Occipital lobe (tissue), 2 donors: ENCODE measurements around the gene NCLN. TPM values are rescaled to one million over a fixed set of nuclear protein-coding genes. Genes with fewer than 3 reads are reported as not detected.
"Not testable (repeated sequence)": the region's sequence is repeated elsewhere in the genome, so short reads cannot be mapped to it uniquely, and the experiment has no call there.

Experiments used
- DNase-seq: peaks from one replicate; lab custom pipeline; 2025; lab: John Stamatoyannopoulos, UW
- total RNA-seq: library from RNA; depleted of rRNA; stranded (reverse); fragments of >200 nt; gene quantifications from one replicate; pipeline ENCODE4 v1.2.3, GENCODE V29; 2014

Gene NCLN
- total RNA-seq, 1 donor from 2014 or later = 11.9 TPM

DNA sequence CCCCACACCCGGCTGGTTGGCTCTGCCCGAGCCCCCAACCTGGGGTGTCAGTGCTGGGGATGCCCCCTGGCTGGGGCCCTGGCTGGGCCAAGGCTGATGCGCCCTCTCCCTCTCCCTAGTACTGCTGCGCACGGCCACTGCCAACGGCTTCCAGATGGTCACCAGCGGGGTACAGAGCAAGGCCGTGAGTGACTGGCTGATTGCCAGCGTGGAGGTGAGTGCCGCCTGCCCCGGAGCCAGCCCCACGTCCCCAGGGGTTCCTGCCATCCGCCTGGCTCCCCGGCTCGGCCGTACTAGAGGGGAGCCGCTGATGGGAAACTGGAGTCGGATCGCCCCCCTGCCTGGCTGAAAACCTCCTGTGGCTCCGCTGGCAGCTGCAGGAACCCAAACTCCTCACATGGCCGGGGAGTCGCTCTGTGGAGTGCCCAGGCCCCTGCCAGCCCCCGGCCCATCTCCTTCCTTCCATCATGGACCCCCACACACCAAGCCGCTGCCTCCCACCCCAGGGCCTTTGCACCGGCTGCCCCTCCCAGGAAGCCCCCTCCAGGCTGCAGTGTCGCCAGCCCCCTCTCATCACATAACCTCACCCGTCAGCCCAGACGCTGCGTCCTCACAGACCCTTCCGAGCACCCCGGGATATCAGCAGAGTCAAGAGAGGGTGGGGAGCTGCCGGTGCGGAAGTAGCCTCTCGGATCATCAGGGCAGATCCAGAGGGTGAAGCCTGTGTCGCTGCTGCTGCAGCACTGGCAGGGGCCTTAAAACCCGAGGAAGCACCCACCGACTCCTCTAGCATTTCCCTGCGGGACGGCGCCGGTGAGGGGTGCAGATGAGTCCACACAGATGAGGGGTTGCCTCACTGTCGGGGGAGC lies 10.6 kb downstream of the NCLN start:
- DNase-seq = no peak

DNA sequence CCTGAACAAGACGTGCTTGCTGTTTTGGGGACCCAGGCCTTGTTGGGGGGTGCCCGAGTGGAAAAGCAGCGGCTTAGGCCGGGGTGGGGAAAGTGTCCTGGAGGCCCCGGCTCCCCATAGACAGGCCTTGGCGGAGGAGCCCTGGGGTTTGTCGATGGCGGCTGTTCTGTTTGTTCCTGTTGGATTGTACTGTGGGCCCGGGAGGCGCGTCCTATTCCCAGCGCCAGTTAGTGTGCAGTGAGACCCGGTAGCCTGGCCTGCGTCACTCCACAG lies 11.1 kb downstream of the NCLN start:
- no peak for DNase-seq

DNA sequence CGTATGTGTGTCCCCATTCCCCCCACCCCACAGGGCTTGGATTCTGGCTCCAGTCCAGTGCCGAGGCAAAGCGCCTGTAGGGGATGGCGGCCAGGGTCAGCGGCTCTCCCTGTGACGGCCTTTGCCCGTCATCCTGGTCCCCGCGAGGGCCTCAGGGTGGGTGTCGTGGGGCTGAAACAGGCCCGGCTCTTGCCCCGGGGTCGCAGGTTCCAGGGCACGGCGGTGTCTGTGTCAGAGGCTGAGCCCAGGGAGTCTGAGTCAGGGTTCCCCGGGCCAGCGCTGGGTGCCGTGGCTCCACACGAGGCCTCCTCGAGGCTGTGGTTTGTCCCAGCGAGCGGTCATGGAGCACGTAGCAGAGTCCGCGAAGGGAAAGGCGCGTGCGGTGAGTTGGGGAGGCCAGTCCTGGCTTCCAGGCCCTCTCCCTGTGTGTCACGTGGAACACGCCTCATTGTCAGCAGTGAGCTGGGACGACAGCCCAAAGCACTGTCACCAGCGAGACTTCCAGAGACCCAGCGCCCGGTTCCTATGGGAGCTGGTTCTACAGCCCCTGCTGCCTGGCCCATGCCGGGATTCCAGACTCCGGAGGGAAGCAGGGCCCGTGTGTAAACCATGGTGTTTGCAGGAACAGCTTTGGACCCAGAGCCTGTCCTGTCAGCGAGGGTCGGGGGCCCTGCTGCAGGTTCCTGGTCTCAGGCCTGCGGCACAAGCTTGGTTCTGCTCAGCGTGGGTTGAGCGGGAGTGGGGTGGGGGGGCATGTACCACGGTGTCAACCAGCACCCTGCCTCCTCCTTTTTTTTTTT lies 13.4 kb downstream of the NCLN start:
- DNase-seq = no peak

DNA sequence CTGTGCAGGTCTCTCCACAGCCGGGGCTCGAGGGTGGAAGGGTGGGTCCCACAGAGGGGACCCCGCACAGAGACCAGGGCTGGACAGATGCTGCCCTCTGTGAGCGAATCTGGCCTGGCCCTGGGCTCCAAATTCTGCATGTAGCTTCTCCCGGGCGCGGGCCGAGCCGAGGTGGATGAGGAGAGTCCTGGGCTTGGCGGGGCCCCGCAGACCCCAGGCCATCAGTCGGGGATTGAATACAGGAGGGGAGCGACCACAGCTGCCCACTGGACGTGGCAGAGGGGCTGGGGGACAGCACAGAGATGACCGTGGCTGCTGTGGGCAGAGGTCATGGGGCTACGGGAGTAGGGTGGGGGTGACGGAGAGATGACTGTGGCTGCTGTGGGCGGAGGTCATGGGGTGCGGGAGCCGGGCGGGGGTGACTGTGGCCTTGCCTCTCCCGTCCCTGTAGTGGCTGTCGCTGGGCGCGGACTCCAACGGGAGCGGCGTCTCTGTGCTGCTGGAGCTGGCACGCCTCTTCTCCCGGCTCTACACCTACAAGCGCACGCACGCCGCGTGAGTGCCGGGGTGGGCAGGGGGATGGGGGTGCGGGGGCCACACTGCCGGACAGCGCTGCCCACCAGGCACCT lies 15.5 kb downstream of the NCLN start:
- DNase-seq = no peak

DNA sequence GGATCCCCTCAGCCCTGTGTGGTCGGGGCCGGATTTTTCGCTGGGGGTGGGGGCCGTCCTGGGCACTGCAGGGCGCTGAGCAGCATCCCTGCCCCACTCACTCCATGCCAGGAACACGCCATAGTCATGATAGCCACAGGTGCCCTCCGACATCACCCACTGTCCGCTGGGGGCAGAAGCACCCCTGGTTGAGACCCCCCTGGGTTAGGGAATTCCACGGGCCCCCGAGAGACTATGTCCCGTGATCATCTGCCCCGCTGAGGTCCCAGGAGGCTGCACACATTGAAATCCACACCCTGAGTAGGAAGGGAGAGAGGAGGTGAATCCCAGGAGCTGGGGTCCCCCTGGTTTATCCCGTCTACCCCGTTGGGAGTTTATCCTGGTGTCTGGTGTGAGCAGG lies 16.2 kb downstream of the NCLN start:
- DNase-seq = no peak

DNA sequence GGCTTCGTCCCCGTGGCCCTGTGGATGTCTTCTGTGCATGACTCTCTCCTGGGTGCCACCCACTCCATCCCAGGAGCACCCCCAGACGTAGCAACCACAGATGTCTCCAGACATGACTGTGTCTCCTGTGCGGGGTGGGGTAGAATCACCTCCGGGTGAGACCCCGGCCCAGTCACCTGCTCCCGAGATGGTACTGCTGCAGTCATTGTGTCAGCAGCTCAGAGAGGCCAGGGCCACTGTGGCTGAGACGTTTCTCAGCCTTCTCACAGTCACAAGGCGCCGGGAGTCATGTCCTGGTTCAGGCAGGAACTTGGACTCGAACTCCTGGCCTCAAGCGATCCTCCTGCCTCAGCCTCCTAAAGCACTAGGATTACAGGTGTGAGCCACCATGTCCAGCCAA lies 16.6 kb downstream of the NCLN start:
- DNase-seq = no peak

DNA sequence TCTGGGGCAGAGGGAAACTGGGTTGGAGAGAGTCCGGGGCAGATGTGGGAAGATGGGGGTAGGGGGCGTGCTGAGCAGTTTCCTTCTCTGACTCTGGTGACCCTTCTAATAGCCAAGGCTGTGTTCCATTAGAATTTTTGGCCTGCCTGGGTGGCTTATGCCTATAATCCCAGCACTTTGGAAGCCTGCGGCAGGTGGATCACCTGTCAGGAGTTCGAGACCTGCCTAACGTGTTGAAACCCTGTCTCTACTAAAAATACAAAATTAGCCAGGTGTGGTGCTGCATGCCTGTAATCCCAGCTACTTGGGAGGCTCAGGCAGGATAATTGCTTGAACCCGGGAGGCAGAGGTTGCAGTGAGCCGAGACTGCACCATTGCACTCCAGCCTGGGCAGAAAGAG lies 17.2 kb downstream of the NCLN start:
- DNase-seq = not testable (repeated sequence)

DNA sequence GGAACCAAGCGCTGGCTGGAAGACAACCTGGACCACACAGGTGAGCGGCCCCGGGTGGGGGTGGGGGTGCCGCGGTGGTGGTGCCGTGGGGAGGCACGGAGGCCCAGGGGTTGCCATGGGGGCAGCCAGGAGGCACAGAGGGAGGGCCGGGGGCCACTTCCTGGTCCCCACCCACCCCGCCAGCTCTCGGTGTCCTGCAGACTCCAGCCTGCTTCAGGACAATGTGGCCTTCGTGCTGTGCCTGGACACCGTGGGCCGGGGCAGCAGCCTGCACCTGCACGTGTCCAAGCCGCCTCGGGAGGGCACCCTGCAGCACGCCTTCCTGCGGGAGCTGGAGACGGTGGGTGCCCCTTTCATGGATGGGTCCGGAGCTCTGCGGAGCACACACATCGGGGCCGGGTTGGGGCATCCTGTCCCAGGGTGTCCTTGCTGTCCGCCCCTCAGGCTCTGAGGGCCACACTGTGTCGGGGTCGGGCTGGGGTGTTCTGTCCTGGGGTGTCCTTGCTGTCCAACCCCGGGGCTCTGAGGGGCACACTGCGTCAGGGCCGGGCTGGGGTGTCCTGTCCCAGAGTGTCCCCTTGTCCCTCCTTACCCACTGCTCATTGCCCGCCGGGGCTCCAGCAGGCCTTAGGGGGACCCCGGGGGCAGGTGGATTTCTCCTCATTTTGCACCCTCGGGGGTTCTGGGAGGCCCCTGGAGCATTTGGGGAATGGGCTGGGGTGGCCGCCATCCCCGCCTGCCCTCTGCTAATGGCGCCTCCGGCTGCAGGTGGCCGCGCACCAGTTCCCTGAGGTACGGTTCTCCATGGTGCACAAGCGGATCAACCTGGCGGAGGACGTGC lies 18.3 kb downstream of the NCLN start:
- no peak for DNase-seq

DNA sequence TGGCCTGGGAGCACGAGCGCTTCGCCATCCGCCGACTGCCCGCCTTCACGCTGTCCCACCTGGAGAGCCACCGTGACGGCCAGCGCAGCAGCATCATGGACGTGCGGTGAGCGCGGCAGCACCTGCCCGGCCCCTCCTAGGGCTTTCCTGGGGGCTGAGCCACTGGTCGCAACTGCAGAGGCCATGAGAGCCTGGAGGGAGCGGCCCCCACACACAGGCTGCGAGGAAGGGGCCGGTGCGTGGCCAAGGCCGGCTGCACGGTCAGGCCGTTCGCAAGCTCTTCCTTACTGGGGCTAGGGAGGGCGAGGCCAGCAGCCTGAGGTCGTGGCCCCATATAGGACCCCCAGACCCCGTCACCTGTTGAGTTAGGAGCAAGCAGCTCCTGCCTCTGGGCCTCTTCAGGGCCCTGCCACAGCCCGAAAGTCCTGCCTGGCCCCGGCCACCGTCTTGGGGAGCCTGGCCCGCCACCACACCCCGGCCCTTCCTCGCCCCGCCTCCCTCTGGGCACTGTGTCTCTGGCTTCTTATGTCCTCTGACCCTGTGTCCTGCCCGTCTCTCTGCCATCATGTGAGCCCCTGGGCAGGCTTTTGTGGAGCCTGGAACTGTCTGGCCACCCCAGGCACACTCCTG lies 19.0 kb downstream of the NCLN start:
- no peak for DNase-seq

DNA sequence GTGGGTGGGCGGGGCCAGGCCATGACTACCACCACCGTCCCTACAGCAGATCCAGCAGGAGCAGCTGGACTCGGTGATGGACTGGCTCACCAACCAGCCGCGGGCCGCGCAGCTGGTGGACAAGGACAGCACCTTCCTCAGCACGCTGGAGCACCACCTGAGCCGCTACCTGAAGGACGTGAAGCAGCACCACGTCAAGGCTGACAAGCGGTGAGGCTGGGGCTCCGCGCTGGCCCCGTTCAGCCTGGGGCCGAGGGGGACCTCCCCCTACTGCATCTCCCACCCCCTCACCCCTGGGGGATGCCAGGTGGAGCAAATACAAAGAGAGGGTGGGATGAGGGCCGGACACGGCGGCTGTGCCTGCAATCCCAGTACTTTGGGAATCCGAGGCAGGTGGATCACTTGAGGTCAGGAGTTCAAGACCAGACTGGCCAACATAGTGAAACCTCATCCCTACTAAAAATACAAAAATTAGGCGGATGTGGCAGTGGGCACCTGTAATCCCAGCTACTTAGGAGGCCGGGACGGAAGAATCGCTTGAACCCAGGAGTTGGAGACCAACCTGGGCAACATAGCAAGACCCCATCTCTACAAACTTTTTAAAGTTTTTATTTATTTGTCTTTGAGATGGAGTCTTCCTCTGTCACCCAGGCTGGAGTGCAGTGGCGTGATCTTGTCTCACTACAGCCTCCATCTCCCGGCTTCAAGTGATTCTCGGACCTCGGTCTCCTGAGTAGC lies 20.7 kb downstream of the NCLN start:
- DNase-seq = no peak

DNA sequence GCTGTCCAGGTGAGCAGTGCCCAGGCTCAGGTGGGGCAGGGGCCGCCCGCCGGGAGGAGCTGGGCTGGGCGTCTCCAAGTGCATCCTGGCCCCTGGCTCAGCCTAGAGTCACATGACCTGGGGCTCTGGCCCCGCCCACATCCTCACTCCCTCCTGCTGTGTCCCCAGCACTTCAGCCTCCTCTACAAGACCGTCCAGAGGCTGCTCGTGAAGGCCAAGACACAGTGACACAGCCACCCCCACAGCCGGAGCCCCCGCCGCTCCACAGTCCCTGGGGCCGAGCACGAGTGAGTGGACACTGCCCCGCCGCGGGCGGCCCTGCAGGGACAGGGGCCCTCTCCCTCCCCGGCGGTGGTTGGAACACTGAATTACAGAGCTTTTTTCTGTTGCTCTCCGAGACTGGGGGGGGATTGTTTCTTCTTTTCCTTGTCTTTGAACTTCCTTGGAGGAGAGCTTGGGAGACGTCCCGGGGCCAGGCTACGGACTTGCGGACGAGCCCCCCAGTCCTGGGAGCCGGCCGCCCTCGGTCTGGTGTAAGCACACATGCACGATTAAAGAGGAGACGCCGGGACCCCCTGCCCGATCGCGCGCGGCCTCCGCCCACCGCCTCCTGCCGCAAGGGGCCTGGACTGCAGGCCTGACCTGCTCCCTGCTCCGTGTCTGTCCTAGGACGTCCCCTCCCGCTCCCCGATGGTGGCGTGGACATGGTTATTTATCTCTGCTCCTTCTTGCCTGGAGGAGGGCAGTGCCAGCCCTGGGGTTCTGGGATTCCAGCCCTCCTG lies 21.9 kb downstream of the NCLN start:
- DNase-seq = no peak

DNA sequence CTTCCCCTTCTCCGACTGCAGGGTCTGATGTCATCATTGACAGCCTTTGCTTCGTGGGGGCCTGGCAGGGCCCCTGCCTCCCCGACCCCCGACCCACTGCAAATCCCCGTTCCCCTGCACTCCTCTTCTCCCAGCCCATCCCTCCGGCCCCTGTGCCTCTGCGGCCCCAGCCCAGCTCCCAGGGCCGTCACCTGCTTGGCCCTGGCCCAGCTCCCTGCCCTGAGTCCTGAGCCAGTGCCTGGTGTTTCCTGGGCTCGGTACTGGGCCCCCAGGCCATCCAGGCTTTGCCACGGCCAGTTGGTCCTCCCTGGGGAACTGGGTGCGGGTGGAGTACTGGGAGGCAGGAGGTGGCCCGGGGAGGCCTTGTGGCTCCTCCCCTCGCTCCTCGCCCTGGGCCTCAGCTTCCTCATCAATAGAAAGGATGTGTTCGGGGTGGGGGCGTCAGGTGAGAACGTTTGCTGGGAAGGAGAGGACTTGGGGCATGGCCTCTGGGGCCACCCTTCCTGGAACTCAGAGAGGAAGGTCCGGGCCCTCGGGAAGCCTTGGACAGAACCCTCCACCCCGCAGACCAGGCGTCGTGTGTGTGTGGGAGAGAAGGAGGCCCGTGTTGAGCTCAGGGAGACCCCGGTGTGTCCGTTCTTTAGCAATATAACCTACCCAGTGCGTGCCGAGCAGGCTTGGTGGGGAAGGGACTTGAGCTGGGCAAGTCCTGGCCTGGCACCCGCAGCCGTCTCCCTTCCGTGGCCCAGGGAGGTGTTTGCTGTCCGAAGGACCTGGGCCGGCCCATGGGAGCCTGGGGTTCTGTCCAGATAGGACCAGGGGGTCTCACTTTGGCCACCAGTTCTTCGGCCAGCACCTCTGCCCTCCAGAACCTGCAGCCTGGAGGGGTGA lies 22.8 kb downstream of the NCLN start:
- no peak for DNase-seq

DNA sequence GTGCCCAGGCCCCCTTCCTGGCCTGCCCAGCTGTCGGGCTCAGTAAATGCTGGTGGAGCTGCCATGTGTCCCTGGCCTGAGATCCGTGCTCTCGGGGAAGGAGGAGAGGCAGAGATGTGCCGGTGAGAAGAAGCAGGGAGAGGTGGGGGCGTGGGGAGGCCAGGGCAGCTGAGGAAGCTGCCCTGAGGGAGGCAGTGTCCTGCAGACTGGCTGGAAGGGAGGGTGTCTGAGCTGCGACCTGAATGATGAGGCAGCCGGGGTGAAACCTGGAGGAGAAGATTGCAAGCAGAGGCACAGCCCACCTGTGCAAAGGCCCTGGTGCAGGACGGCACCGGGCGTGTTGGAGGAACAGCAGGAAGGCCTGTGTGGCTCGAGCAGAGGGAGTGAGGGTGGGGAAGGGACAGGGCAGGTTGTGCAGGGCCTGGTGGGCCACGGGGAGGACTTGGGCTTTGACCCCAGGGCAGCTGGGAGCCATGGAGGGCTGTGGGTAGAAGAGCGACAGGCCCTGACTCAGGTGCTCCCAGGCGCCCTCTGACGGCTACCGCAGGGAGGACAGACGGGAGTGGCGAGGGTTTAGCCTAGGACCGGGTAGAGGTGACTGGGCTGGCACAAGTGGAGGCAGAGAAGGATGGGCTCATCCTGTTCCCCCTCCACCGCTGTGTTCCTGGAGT lies 24.8 kb downstream of the NCLN start:
- no peak for DNase-seq

DNA sequence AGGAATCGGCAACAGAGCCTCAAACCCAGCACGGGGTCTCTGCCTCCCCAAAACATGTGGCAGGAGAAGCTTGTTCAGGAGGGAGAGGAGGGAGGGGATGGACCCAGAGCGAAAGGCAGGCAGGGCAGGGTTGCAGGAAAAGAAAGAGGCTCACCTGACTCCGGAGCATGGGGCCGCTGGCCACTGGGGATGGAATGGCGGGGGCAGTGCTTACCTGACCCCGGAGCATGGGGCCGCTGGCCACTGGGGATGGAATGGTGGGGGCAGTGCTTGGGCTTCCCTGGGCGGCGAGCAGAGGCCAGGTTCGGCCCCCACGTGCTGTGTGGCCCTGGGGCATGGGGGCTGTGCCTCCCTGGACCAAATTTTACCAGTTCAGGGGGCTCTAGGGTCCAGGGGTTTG lies 25.5 kb downstream of the NCLN start:
- no peak for DNase-seq

DNA sequence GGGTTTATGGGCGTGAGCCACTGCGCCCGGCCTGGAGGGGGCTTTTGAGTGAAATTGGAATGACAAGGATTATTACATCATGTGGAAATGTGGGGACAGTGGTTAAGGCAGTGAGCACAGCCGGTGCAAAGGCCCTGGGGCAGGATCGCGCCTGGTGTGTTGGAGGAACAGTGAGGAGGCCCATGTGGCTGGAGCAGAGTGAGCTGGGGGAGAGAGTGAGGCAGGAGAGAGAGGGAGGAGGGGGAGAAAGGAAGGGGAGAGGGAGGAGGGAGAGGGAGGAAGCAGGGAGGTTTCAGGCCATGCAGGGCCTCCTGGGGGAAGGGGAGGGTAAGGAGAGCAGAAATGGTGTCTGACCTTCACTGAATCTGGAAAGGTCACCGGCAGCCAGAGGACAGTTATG lies 27.4 kb downstream of the NCLN start:
- DNase-seq = no peak

DNA sequence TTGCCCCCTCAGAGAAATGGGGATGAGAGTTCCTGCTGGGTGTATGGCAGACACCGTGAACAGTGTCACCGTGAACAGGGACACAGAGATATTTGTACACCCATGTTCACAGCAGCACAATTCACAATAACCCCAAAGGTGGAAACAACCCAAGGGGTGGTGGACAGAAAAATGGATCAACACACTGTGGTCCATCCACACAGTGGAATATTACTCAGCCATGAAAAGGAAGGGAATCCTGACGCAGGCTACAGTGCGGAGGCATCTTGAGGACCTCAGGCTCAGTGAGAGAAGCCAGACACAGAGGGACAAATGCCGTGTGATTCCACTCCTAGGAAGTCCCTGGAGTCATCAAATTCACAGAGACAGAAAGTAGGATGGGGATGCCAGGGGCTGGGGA lies 31.1 kb downstream of the NCLN start:
- DNase-seq = no peak

DNA sequence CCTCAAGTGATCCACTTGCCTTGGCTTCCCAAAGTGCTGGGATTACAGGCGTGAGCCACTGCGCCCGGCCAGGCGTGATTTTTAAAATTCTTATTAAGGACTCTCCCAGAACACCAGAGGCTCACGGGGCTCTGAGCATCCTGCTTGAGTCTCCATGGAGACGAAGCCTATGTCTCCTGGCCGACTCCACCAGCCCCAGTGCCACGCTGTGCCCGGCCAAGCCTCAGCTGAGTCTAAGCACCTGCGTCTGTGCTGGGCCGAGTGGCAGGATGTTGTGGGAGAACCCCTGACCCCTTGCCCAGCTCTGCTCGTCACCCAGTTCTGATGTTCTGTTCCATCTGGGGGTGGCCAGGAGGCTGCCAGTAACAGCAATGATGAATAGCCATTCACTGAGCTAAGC lies 34.8 kb downstream of the NCLN start:
- DNase-seq = no peak

DNA sequence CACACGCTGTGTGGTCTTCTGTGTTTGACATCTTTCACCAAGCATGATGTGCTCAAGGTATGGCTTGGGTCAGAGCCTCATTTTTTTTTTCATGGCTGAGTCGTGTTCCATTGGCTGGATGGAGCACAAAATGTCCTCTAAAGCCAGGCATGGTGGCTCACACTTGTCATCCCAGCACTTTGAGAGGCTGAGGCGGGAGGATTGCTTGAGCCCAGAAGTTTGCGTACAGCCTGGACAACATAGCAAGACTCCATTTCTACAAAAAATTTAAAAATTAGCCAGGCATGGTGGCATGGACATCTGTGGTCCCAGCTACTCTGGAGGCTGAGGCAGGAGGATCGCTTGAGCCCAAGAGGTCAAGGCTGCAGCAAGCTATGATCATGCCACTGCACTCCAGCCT lies 35.8 kb downstream of the NCLN start:
- not testable (repeated sequence) for DNase-seq
